ENCODE data around the gene PCSK4. TPM values are rescaled to one million over a fixed set of nuclear protein-coding genes. Genes with fewer than 3 reads are reported as not detected.
A peak's percentile ranks its signal among the peaks of the same experiment; 100 is the strongest.
"Not testable (repeated sequence)": the region's sequence is repeated elsewhere in the genome, so short reads cannot be mapped to it uniquely, and the experiment has no call there.

PCSK4 gene
- polyA plus RNA-seq, 1 donor = 5.0 TPM

DNA sequence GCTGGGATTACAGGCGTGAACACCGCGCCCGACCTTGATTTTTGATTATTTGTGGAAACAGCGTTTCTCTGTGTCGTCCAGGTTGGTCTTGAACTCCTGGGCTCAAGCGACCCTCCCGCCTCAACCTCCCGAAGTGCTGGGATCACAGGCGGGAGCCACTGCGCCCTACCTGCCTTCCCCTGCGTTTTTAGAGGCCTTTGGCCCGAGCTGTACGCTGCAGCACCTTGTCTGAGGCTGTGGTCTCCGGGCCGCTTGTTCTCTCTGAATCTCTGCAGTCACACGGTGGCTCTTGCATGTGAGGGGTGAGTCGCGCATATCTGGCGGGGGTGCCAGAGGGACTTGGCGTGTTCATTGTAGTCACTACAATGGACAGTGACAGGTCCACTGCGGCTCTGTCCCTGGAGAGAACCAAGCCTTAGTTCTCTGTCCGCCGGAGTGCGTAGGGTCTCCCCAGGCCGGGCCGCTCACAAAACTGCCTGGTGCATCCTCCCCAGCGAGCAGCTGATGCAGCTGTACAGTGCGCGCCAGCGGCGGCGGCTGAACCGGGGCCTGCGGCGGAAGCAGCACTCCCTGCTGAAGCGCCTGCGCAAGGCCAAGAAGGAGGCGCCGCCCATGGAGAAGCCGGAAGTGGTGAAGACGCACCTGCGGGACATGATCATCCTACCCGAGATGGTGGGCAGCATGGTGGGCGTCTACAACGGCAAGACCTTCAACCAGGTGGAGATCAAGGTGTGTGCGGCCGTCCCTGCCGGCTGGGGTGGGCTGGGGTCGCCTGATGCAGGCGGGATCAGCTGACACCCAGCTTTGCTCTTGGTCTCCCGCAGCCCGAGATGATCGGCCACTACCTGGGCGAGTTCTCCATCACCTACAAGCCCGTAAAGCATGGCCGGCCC is 50.4 kb downstream of the PCSK4 start:
- DNase-seq = not testable (repeated sequence)

GRCh38 chr19:1438933-1439354 is 51.2 kb downstream of the PCSK4 start:
- DNase-seq = no peak

DNA sequence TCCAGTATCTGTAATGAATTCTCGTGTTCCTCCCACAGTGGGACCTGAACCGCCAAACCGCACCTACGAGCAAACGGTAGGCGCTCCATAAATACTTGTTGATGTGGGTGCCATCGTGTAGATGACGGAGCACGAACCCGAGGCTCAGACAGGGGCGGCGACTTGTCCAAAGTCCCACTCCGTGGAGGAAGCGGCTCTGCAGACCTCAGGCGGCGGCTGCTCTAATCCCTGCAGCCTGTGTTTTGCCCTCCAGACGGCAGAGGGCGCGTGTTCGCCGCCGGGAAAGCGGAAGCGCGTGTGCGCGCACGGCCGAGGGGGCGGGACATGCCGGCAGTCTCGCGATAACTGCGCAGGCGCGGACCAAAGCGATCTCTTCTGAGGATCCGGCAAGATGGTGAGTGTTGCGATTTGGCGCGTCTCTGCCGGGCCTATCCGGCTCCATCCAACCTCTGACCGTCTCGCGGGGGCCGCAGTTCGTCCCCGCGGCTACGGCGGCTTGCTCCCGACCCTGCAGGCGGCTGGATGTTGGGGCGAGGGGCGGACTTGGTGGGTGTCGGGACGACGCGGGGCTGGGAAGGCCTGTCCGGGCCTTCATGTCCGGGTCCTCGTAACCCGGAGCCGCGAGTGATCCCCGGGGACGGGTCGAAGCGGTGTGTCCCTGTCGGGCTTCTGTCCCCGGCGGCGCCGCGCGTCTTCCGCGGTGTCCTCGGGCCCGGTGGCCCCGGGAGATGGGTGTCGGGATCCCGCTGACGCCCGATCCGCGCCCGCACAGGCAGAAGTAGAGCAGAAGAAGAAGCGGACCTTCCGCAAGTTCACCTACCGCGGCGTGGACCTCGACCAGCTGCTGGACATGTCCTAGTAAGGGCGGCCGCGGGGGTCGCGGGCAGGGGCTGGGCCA is 51.9 kb downstream of the PCSK4 start, which contains the start of gene RPS15:
Gene RPS15 (plus strand): TSS at position 362 of the 898 bp plus-strand sequence. CDS start 30 bp downstream, at position 392.
- DNase-seq = peak; percentile 92

GRCh38 chr19:1437609-1438008 is 52.5 kb downstream of the PCSK4 start:
- no peak for DNase-seq

- no peak for DNase-seq
These were observed 54.7 kb downstream of the PCSK4 start for GRCh38 chr19:1435378-1435989.

DNA sequence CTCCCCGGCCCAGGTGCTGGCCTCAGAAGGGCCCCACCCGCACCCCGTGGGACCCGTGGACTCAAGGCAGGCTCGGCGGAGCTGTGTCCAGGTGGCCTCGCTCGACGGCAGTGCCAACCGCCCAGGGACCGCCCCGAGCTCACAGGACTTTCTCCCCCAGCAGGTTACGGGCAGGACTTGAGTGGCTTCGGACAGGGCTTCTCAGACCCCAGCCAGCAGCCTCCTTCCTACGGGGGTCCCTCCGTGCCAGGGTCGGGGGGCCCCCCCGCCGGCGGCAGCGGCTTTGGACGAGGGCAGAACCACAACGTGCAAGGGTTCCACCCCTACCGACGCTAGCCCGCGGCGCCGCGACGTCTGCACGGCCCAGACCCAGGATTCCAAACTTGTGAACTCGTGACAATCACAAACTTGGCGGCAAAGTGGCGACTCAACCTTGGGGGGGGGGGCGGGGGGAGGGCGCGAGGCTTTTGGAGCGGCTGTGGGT is 55.5 kb downstream of the PCSK4 start:
- DNase-seq = no peak

DNA sequence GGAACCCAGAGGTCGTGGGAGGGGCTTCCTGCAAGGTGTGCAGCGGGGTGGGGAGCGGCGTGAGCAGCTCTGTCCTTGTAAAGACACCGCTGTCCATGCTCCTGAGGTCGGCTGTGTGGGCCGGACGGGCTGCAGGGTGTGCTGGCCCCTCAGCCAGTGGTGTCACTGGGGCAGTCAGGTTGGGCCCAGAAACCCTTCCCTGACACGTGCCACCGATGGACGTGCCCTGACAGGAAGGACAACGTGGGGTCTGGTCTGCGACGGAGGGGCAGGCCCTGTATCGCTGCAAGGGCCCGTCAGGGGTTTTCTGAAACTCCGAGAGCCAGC is 56.1 kb downstream of the PCSK4 start:
- no peak for DNase-seq

GRCh38 chr19:1433119-1434039 is 56.8 kb downstream of the PCSK4 start:
- no peak for DNase-seq

DNA sequence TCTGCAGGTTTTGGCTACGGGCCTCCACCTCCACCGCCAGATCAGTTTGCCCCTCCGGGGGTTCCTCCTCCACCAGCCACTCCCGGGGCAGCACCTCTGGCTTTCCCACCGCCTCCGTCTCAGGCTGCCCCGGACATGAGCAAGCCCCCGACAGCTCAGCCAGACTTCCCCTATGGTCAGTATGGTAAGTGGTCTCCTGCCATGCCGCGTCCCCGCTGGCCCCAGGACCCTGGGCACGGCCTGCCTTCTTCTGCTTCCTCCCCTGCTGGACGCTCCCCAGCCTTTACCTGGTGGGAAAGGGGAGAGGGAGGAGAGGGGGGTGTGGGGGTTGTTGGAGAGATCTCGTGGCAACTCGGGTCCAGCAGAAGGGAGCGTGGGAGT is 57.7 kb downstream of the PCSK4 start:
- no peak for DNase-seq

GRCh38 chr19:1431759-1432506 is 58.2 kb downstream of the PCSK4 start:
- no peak for DNase-seq

Other genes starting within 250 kb of the PCSK4 start
- 76.3 TPM for gene ATP5F1D, start 248.6 kb downstream of the PCSK4 start, polyA plus RNA-seq (ENCODE audit: insufficient read length)
- 43.8 TPM for gene MIDN, start 241.8 kb downstream of the PCSK4 start, polyA plus RNA-seq (ENCODE audit: insufficient read length)
- gene CIRBP, start 221.0 kb downstream of the PCSK4 start, polyA plus RNA-seq (ENCODE audit: insufficient read length) = 895 TPM
- gene FAM174C, start 214.8 kb downstream of the PCSK4 start, polyA plus RNA-seq (ENCODE audit: insufficient read length) = 16.2 TPM
- gene EFNA2, start 204.5 kb downstream of the PCSK4 start, polyA plus RNA-seq (ENCODE audit: insufficient read length) = 1.4 TPM
- 40.2 TPM for gene NDUFS7, start 106.4 kb downstream of the PCSK4 start, polyA plus RNA-seq (ENCODE audit: insufficient read length)
- 25.7 TPM for gene GAMT, start 88.8 kb downstream of the PCSK4 start, polyA plus RNA-seq (ENCODE audit: insufficient read length)
- gene DAZAP1, start 82.8 kb downstream of the PCSK4 start, polyA plus RNA-seq (ENCODE audit: insufficient read length) = 91.8 TPM
- 539 TPM for gene RPS15, start 52.0 kb downstream of the PCSK4 start, polyA plus RNA-seq (ENCODE audit: insufficient read length)
- gene APC2, start 40.2 kb downstream of the PCSK4 start, polyA plus RNA-seq (ENCODE audit: insufficient read length) = 1.3 TPM
- gene C19orf25, start 11.1 kb downstream of the PCSK4 start, polyA plus RNA-seq (ENCODE audit: insufficient read length) = 19.5 TPM
- 15.7 TPM for gene REEP6, start 831 bp upstream of the PCSK4 start, polyA plus RNA-seq (ENCODE audit: insufficient read length)
- 0.27 TPM for gene ADAMTSL5, start 22.7 kb upstream of the PCSK4 start, polyA plus RNA-seq (ENCODE audit: insufficient read length)
- 0.23 TPM for gene PLK5, start 33.7 kb upstream of the PCSK4 start, polyA plus RNA-seq (ENCODE audit: insufficient read length)
- 19.1 TPM for gene MEX3D, start 78.0 kb upstream of the PCSK4 start, polyA plus RNA-seq (ENCODE audit: insufficient read length)
- 47.3 TPM for gene MBD3, start 102.5 kb upstream of the PCSK4 start, polyA plus RNA-seq (ENCODE audit: insufficient read length)
- 82.3 TPM for gene UQCR11, start 115.1 kb upstream of the PCSK4 start, polyA plus RNA-seq (ENCODE audit: insufficient read length)
- gene TCF3, start 162.3 kb upstream of the PCSK4 start, polyA plus RNA-seq (ENCODE audit: insufficient read length) = 98.9 TPM

Measured in left kidney (tissue), 2 donors.